ENCODE results near the gene ZNF780A.
A peak's percentile ranks its signal among the peaks of the same experiment; 100 is the strongest.

Gene ZNF780A

GRCh38 chr19:40089462-40089861 is 1.3 kb downstream of the ZNF780A start:
- POLR2A ChIA-PET, result no interaction called here
- TF ChIP-seq CTCF (IDR thresholded peaks at IDR 0.05; ENCODE audit: insufficient read depth, low read length, missing control alignments), result no peak
- DNase-seq (ENCODE audit: low read depth, low spot score), result no peak
- H3K4me3 ChIP-seq (ENCODE audit: low read depth, low read length), result peak overlapping the region; percentile 85; the same call in 1 of the 2 replicates
- CTCF ChIA-PET, result interaction anchor here (1.4 kb wide), 1 partner anchor 119 kb away, joined by 3 read pairs; the partner anchor contains the start of gene PSMC4

- no peak overlapping the region for H3K4me3 ChIP-seq (ENCODE audit: low read depth, low read length)
- DNase-seq (ENCODE audit: low read depth, low spot score), result no peak
- TF ChIP-seq CTCF (IDR thresholded peaks at IDR 0.05; ENCODE audit: insufficient read depth, low read length, missing control alignments), result no peak
- ChIA-PET CTCF (no interaction called here), POLR2A (no interaction called here)
Observed at GRCh38 chr19:40088299-40089047, 2.3 kb downstream of the ZNF780A start.

GRCh38 chr19:40084948-40085347 is 5.8 kb downstream of the ZNF780A start:
- H3K4me3 ChIP-seq (ENCODE audit: low read depth, low read length), result no peak overlapping the region
- no peak for TF ChIP-seq CTCF (IDR thresholded peaks at IDR 0.05; ENCODE audit: insufficient read depth, low read length, missing control alignments)
- DNase-seq (ENCODE audit: low read depth, low spot score), result no peak
- POLR2A ChIA-PET, result no interaction called here
- CTCF ChIA-PET, result no interaction called here

GRCh38 chr19:40081411-40081810 is 9.3 kb downstream of the ZNF780A start:
- no peak for TF ChIP-seq CTCF (IDR thresholded peaks at IDR 0.05; ENCODE audit: insufficient read depth, low read length, missing control alignments)
- no peak for DNase-seq (ENCODE audit: low read depth, low spot score)
- ChIA-PET CTCF (no interaction called here), POLR2A (no interaction called here)
- H3K4me3 ChIP-seq (ENCODE audit: low read depth, low read length), result no peak overlapping the region

- ChIA-PET POLR2A (no interaction called here), CTCF (no interaction called here)
- no peak overlapping the region for H3K4me3 ChIP-seq (ENCODE audit: low read depth, low read length)
- no peak for TF ChIP-seq CTCF (IDR thresholded peaks at IDR 0.05; ENCODE audit: insufficient read depth, low read length, missing control alignments)
- no peak for DNase-seq (ENCODE audit: low read depth, low spot score)
Observed at GRCh38 chr19:40080289-40080688, 10.5 kb downstream of the ZNF780A start.

GRCh38 chr19:40078377-40078776 is 12.4 kb downstream of the ZNF780A start:
- no peak overlapping the region for H3K4me3 ChIP-seq (ENCODE audit: low read depth, low read length)
- CTCF ChIA-PET, result no interaction called here
- TF ChIP-seq CTCF (IDR thresholded peaks at IDR 0.05; ENCODE audit: insufficient read depth, low read length, missing control alignments), result no peak
- POLR2A ChIA-PET, result interaction anchor here (0.6 kb wide), 1 partner anchor 62 kb away, joined by 3 read pairs; no protein-coding TSS in a partner anchor
- DNase-seq (ENCODE audit: low read depth, low spot score), result no peak

All from AG04449 (cell line).